Right lobe of liver (tissue), 6 donors: ENCODE data around the gene HRAS. TPM values are rescaled to one million over a fixed set of nuclear protein-coding genes. Genes with fewer than 3 reads are reported as not detected.
A peak's percentile ranks its signal among the peaks of the same experiment; 100 is the strongest.

Experiments
- ATAC-seq, 4 donors: fragments of 200-7000 bp; cut with Tn5 transposase; one replicate each; pipeline ENCODE4 v1.9.1; 2020; ENCODE audit warnings: mild to moderate bottlenecking in 4 of 4, moderate library complexity in 4 of 4
- DNase-seq, 3 donors: peaks; one replicate each; pipeline ENCODE4 v3.0.0-alpha.2; 2020
- H3K27ac ChIP-seq, 3 donors: fragments of 200-600 bp; one replicate each; pipeline ENCODE4 v1.8.0; 2022
- H3K27me3 ChIP-seq, 2 donors: fragments of 200-600 bp; one replicate each; pipeline ENCODE4 v1.8.0; 2022
- H3K36me3 ChIP-seq, 4 donors: fragments of 200-600 bp; sonication (generic) in 1 of 4; one replicate each; pipeline versions ENCODE4 v1.5.1 to v1.8.0; 2017 to 2022; ENCODE audit warnings: control low read depth in 1 of 4
- H3K4me1 ChIP-seq, 4 donors: fragments of 200-600 bp; sonication (generic) in 1 of 4; one replicate each; pipeline versions ENCODE4 v1.5.1 to v1.8.0; 2017 to 2022; ENCODE audit warnings: control low read depth in 1 of 4
- H3K4me3 ChIP-seq, 3 donors: fragments of 200-600 bp; one replicate each; pipeline ENCODE4 v1.8.0; 2022
- H3K9me3 ChIP-seq, 4 donors: fragments of 200-600 bp; sonication (generic) in 1 of 4; one replicate each; pipeline versions ENCODE4 v1.5.1 to v1.8.0; 2017 to 2022; ENCODE audit warnings: control low read depth in 1 of 4
- CTCF ChIP-seq, 4 donors: fragments of 200-600 bp in 3 of 4; fragments of 450-650 bp in 1 of 4; IDR thresholded peaks; one replicate each; pipeline versions ENCODE4 v1.5.1 to v1.8.0; 2016 to 2022; ENCODE audit warnings: antibody characterized with exemption in 4 of 4, mild to moderate bottlenecking in 2 of 4
- POLR2A ChIP-seq: fragments of 450-650 bp; IDR thresholded peaks from one replicate; pipeline ENCODE4 v1.6.1; 2017; ENCODE audit warnings: antibody characterized with exemption, mild to moderate bottlenecking
- WGBS: methylation state at CpG from one replicate; pipeline ENCODE4 v1.1.6; 2018; ENCODE audit warnings: low coverage, low lambda C conversion rate; ENCODE audit not compliant: insufficient coverage; ENCODE audit errors: missing lambda C conversion rate; 5-methylcytosine and 5-hydroxymethylcytosine counted together
- intact Hi-C, 2 donors: fragments of 100-400 bp; cut with DNase I; formaldehyde crosslinking; loops; one replicate each; pipeline versions ENCODE4 v1.11.2 to v1.14.1; 2022
- total RNA-seq, 6 experiments: library from RNA; depleted of rRNA in 2 of 6; stranded (reverse); fragments of >200 nt in 2 of 6; fragmentation: NEBNext Ultra II Directional in 3 of 6; extraction: Animal tissue kit (Norgen Biotek cat#: 25700) in 3 of 6; gene quantifications; one replicate each; pipeline versions ENCODE4 v1.1.0 to v1.2.4, GENCODE V29; 2016 to 2023
- donor health status: DM: no; HTN: yes; CAD: no.
- donor health status: DM: no; HTN: no; CAD: no.
- donor health status: DM: no; HTN: no; CAD: no.
- donor health status: DM: no; HTN: yes; CAD: no.
- donor health status: DM: no; HTN: yes; CAD: no.

HRAS gene
- total RNA-seq, 6 experiments from 2014 or later: 7.6 to 20.9 (median 14.8) TPM

- DNase-seq: peak in 2 of 3 donors; percentile 59 to 79
- Histone ChIP-seq H3K27me3 (no peaks in the 10 kb centered on the region), H3K36me3 (no peaks in the 10 kb centered on the region), H3K4me3 (no peak overlapping the region), H3K4me1 (peaks cover 2 to 42% (median 9%) of the 10 kb centered on the region in 4 donors), H3K27ac (no peak overlapping the region), H3K9me3 (no peaks in the 10 kb centered on the region)
- TF ChIP-seq POLR2A (no peak), CTCF (IDR thresholded peaks at IDR 0.05) (no peak)
- ATAC-seq: no peak
- intact Hi-C loops: no loop called here
- 63% methylated on average over 4 of the region's 16 CpGs for WGBS
Observed at GRCh38 chr11:573146-573759, 37.9 kb upstream of the HRAS start.

GRCh38 chr11:571802-572185 lies 36.4 kb upstream of the HRAS start:
- TF ChIP-seq CTCF (IDR thresholded peaks at IDR 0.05): no peak
- no peak for TF ChIP-seq POLR2A
- peaks cover 0 to 44% (median 5%) of the 10 kb centered on the region in 4 donors for H3K4me1 ChIP-seq
- H3K9me3 ChIP-seq: no peaks in the 10 kb centered on the region
- no peak for ATAC-seq
- H3K36me3 ChIP-seq: no peaks in the 10 kb centered on the region
- H3K4me3 ChIP-seq: no peak overlapping the region
- WGBS: 77% methylated on average over 3 of the region's 8 CpGs
- no peaks in the 10 kb centered on the region for H3K27me3 ChIP-seq
- intact Hi-C loops: no loop called here
- no peak overlapping the region for H3K27ac ChIP-seq
- DNase-seq: no peak

- H3K27me3 ChIP-seq: no peaks in the 10 kb centered on the region
- intact Hi-C loops: no loop called here
- TF ChIP-seq POLR2A (no peak), CTCF (IDR thresholded peaks at IDR 0.05) (no peak)
- H3K36me3 ChIP-seq: no peaks in the 10 kb centered on the region
- peak overlapping the region; percentile 72 to 94 (median 79) for H3K27ac ChIP-seq
- DNase-seq (peak; percentile 64 to 93 (median 87)), ATAC-seq (peak; percentile 25 to 65 (median 57))
- H3K4me1 ChIP-seq: peaks cover 0 to 34% (median 5%) of the 10 kb centered on the region in 4 donors
- no peaks in the 10 kb centered on the region for H3K9me3 ChIP-seq
- 7% methylated on average over 17 of the region's 36 CpGs for WGBS
- H3K4me3 ChIP-seq: peak overlapping the region; percentile 61 to 73 (median 71)
Observed at GRCh38 chr11:569158-569885, 33.9 kb upstream of the HRAS start.

- TF ChIP-seq CTCF (IDR thresholded peaks at IDR 0.05) (peak in 1 of 4 donors; percentile 6), POLR2A (peak; percentile 75)
- peak overlapping the region; percentile 61 to 73 (median 71) for H3K4me3 ChIP-seq
- DNase-seq (peak; percentile 95 to 97 (median 97)), ATAC-seq (peak; percentile 82 to 92 (median 86))
- no peaks in the 10 kb centered on the region for H3K27me3 ChIP-seq
- no CpG with 5 or more reads among the region's 123 CpGs for WGBS
- H3K27ac ChIP-seq: peak overlapping the region; percentile 72 to 94 (median 79)
- intact Hi-C loops: no loop called here
- no peaks in the 10 kb centered on the region for H3K36me3 ChIP-seq
- H3K4me1 ChIP-seq: peaks cover 0 to 32% (median 5%) of the 10 kb centered on the region in 4 donors
- no peaks in the 10 kb centered on the region for H3K9me3 ChIP-seq
Observed at GRCh38 chr11:568306-569157, 33.2 kb upstream of the HRAS start.
